CD4-positive, alpha-beta T cell treated with Interleukin-17A for 1 hour (primary cell): ENCODE results near the gene SPAG9.
A peak's percentile ranks its signal among the peaks of the same experiment; 100 is the strongest.

Experiments used
- DNase-seq: peaks from one replicate; pipeline ENCODE4 v3.0.0-alpha.2; 2020

SPAG9 gene

DNA sequence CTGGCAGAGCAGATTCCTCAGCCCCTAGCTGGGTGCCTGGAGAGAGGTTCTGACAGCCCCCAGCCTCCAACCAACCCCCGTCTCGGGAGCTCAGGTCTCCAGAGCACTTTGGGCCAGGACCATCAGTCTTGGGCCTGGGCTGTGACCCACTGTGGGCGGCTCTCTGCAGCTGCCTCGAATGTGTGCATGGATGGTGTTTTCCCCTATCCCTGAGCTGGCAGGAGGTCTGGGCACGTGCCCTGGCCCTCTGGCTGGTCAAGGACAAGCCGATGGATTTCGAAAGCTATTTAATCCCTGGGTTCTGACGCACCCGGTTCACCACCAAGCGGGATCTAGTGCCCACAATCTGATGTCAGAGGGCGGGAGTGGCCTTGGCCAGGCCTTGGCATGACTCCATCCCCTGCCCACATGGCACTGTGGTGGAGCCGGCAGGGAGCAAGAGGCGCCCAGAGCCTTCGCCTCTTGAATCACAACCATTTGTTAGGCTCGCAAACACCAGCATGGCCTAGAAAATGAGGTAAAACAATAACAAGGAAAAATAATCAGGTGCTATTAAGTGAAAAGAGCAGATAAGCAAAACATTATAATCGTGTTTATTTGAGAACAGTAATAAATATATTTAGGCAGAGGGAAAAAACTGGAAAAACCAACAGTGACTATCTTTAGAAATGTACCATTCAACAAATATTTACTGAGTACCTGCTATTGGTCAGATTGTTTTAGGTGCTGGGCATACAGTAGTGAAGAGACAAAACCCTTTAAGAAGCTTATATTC, 185.3 kb downstream of the SPAG9 start:
- DNase-seq, result no peak

DNA sequence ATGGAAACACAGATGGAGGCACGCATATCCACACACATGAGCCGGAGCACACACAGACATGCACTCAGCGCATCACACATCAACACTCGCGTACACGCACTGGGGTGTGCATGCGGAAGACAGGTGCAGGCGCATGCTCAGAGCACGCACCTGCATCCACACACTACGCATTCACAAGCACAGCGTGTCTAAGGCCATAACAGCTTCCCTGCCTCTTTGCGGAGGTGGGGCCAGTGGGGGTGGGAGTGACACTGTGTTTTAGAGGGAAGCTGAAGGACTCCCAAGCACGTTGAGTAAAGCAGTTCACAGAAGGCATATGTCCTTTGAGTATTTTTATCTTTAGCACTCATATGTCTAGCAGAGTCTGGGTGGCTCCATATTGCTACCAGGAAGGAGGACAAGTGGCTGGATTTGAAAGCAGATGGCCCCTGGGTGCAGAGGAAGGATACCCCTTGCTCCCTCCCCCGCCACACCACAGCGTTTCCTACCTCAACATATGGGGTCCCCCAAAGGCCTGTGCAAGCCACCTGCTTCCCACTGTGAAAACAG, 185.9 kb downstream of the SPAG9 start:
- DNase-seq, result no peak

DNA sequence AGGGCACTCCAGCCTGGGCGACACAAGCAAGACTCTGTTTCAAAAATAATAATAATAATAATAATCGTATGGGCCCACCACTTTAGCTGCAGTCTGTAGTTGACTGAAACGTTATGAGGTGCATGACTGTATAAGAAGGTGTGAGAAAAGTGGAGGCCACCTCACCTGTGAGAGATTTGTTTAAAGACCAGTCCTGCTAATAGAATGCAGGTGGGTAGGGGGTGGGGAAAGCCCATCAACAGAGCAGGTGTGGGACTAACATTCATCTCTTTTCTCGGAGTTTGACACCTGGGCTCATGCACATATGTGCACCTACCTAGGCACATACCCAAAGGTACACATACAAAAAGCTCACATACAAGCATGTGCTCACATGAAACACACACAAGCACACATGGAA, 186.5 kb downstream of the SPAG9 start:
- no peak for DNase-seq

- DNase-seq, result peak; percentile 66
These were observed 189.3 kb downstream of the SPAG9 start for GRCh38 chr17:50931144-50931908.

DNA sequence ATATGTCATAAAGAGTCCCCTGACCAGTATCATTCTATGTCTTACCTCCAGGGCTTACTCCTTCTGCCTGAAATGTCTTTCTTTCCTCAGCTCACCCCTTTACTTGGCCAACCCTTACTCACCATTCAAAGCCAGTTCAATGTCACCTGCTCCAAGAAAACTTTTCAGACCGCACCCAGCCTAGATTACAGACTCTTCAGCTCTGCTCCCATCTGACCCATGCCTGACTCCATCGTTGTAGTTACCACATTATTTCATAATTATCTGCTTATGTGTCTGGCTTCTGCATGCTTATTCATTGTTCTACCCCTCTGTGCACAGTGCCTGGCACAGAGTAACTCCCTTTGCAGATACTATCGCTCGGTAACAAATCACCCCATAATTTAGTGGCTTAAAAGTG, 192.0 kb downstream of the SPAG9 start:
- DNase-seq, result no peak

DNA sequence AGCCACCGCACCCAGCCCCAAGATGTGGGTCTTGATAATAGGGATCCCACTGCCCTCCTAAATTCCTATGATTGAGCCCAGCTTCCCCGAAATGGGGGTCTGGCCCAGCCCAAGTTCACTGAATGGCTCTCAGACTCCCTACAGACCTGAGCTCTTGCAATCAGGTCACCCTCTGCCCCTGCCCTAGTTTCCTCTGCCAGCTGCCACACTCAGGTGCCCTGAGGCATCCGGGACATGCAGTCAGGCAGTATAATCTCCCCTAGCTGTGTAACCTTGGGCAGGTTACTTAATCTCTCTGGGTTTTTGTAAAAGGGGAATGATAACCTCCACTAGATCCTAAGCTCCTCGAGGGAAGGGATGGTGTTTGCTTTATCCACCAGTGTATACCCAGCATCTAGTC, 193.4 kb downstream of the SPAG9 start:
- no peak for DNase-seq

DNA sequence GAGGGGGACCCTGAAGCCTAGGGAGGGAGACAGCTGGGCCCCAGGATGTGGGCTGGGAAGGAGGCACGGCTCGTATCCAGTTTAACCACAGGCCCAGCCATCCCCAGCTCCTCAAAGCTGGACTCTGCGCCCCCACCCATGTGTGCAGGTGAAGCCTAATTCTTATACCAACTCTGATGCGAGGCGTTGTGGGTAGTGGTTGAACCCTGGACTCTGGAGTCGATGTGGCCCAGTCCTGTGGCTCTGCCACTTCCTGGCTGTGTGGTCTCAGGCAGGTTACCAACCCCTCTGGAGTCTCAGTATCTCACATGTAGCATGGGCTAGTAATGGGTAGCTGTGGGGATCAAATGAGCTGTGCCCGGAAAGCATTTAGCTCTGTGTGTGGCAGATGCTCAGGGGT, 194.1 kb downstream of the SPAG9 start:
- DNase-seq, result no peak

GRCh38 chr17:50925296-50925891, 195.3 kb downstream of the SPAG9 start:
- no peak for DNase-seq

GRCh38 chr17:50924800-50925199, 195.9 kb downstream of the SPAG9 start:
- DNase-seq, result no peak

- no peak for DNase-seq
These were observed 196.4 kb downstream of the SPAG9 start for GRCh38 chr17:50924300-50924699.

GRCh38 chr17:50923611-50924010, 197.1 kb downstream of the SPAG9 start:
- no peak for DNase-seq

GRCh38 chr17:50922721-50923405, 197.8 kb downstream of the SPAG9 start:
- DNase-seq, result no peak

DNA sequence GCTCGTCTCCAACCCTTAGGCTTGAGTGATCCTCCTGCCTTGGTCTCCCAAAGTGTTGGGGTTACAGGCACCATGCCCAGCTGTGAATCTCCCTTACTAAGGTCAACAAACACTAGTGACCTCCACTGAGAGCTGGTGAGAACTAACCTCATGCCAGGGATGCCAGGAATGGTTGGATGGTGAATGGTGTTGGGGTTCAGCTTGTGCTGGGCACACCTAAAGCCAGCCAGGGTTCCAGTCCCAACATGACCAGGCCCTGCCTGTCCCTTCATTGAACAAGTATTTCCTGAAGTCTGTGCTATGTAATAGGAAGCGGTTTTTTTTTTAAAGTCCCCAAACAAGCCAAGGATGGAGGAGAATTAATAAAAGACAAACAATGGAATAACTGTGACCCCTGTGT, 198.6 kb downstream of the SPAG9 start:
- no peak for DNase-seq

DNA sequence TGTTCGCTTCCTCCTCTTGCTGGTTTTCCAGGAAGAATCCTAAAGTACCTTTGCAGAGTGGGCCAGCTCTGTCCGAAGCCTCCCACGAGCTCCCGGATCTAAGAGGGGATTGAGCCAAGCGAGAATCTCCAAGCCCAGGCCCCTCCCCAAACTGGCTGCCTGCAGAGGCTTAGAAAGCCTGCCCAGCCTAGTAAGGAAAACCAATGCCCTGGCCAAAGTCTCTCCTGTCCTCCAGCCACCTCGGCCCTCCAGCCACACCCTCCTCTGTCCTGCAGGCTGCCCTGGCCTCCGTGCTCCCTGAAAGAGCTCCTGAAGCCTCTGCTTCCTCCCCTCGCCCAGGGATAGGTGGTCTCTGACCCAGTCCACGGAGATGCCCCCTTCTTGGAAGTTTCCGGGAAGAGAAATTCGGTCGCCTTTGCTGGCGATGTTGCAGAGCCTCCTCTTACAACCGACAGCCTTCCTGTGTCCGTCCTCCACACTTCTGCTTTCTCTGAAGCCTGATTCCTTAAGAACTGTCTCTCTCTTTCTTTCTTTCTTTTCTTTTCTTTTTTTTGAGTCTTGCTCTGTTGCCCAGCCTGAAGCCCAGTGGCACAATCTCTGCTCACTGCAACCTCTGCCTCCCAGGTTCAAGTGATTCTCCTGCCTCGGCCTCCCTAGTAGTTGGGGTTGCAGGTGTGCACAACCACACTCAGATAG, 199.6 kb downstream of the SPAG9 start:
- no peak for DNase-seq

DNA sequence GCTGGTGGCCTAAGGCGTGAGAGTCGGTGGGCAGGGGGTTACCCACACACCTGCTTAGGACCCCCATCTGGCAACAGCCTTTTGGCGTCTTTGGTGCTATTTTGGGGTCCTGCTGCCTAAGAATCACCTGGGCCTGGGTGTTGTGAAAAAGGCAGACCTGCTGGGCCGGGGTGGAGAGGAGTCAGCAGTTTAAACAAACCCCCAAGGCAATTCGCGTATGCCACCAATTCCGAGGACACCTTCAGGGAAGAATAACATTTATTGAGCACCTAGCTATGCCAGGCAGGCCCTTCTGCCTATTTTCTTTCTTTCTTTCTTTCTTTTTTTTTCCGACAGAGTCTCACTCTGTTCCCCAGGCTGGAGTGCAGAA, 200.6 kb downstream of the SPAG9 start:
- no peak for DNase-seq

DNA sequence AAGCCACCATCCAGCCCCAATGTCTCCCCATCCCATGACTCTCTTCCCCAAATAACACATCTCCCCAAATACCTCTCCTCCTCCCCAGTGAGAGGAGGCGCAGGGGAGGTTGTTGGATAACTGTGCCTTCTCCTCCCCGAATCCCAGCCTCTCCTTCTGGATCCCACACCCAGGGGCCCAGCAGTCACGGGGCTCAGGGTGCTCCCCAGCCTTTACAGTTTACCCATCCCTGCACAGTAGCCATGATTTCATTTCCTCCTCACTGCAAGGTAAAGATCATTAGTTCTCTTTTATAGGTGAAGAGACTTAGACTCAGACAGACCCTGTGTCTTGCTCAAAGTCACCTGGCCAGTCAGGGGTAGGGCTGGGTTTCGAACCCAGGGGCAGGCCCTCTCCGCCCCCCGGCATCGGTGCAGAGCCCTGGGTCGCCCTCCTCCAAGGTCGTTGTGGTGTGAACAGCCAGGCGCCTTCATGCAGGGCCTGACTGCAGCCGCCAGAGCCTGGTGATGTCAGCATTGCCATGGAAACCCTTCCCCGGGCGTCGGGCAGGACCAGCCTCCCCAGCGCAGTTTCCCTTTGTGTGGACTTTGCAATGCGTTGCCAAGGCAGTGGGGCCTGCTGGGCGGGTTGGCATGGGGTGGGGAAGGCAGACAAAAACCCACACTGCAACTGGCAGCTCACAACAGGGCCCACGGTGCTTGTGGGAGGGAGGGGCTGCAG, 201.2 kb downstream of the SPAG9 start:
- DNase-seq, result peak; percentile 95

GRCh38 chr17:50918933-50919296, 201.8 kb downstream of the SPAG9 start:
- peak; percentile 54 for DNase-seq

GRCh38 chr17:50918071-50918932, 202.4 kb downstream of the SPAG9 start:
- no peak for DNase-seq

DNA sequence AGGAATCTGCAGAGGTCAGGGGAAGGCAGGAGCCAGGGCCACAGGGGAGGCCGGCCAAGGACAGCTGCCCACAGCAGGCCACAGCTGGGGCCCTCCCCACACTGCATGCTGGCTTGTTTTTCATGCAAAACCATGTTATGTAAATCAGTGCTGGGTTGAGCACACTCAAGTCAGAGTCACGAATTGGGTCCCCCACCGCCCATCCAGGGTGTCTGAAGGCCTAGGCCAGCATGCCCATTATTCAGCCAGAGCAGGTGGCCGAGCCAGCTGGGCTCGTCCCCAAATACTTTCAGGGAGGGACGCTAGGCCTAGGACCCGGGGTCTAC, 203.3 kb downstream of the SPAG9 start:
- DNase-seq, result no peak

GRCh38 chr17:50916708-50917417, 203.8 kb downstream of the SPAG9 start:
- DNase-seq, result no peak
